OCI-LY7 (cell line): Measurements from ENCODE around the gene CHST10. TPM values are rescaled to one million over a fixed set of nuclear protein-coding genes. Genes with fewer than 3 reads are reported as not detected.

Source experiments
- BruUV-seq: library from RNA; stranded (reverse); fragments of 400-500 nt; replicated peaks from 2 replicates; lab custom pipeline; 2021; lab: Mats Ljungman, UMichigan
- CTCF ChIA-PET: fragments of 300-600 bp; sonication (Branson Sonifier 250); formaldehyde crosslinking; loops from one replicate; lab custom pipeline; 2022; ENCODE audit warnings: antibody characterized with exemption; ENCODE audit not compliant: unreplicated experiment; lab: Charles Lee
- POLR2A ChIA-PET: fragments of 300-600 bp; sonication (Branson Sonifier 250); formaldehyde crosslinking; loops from one replicate; lab custom pipeline; 2022; ENCODE audit warnings: antibody characterized with exemption; lab: Charles Lee
- DNase-seq: peaks from one replicate; pipeline ENCODE4 v3.0.0-alpha.2; 2015; ENCODE audit warnings: low spot score
- H2AFZ ChIP-seq: fragments of 200-600 bp; sonication (generic), shearing (Covaris generic); 2 replicates; pipeline ENCODE4 v1.6.1; 2014; ENCODE audit warnings: mild to moderate bottlenecking, antibody characterized with exemption, low read length, moderate library complexity
- H3K27ac ChIP-seq: fragments of 200-600 bp; sonication (generic); 2 replicates; pipeline ENCODE4 v1.5.1; 2014; ENCODE audit warnings: mixed run types, low read depth, mild to moderate bottlenecking, moderate library complexity, low read length, inconsistent platforms; ENCODE audit not compliant: poor library complexity, severe bottlenecking
- H3K36me3 ChIP-seq: fragments of 200-600 bp; sonication (generic); 2 replicates; pipeline ENCODE4 v1.6.1; 2014; ENCODE audit warnings: mild to moderate bottlenecking, antibody characterized with exemption, low read length, moderate library complexity, mixed read lengths; ENCODE audit not compliant: insufficient read depth
- H3K4me1 ChIP-seq: fragments of 200-600 bp; sonication (generic); 2 replicates; pipeline ENCODE4 v1.5.1; 2014; ENCODE audit warnings: mild to moderate bottlenecking, low read length; ENCODE audit not compliant: insufficient read depth, poor library complexity, severe bottlenecking
- H3K4me2 ChIP-seq: fragments of 200-600 bp; sonication (generic); 2 replicates; pipeline ENCODE4 v1.6.1; 2014; ENCODE audit warnings: mild to moderate bottlenecking, low read length
- H3K4me3 ChIP-seq: fragments of 200-600 bp; sonication (generic); 2 replicates; pipeline ENCODE4 v1.5.1; 2014; ENCODE audit warnings: mild to moderate bottlenecking, low read depth, low read length; ENCODE audit not compliant: poor library complexity, severe bottlenecking
- H3K79me2 ChIP-seq: fragments of 200-600 bp; sonication (generic); 2 replicates; pipeline ENCODE4 v1.6.1; 2016; ENCODE audit warnings: low read depth, mild to moderate bottlenecking, low read length, moderate library complexity, mixed read lengths; ENCODE audit not compliant: insufficient read depth
- H3K9me2 ChIP-seq: fragments of 200-600 bp; sonication (generic); 2 replicates; pipeline ENCODE4 v1.6.1; 2016; ENCODE audit warnings: mild to moderate bottlenecking, low read length, mixed read lengths; ENCODE audit not compliant: insufficient read depth
- H3K9me3 ChIP-seq: fragments of 200-600 bp; sonication (generic); 2 replicates; pipeline ENCODE4 v1.6.1; 2014; ENCODE audit warnings: mild to moderate bottlenecking, mixed run types, low read length, mixed read lengths
- H4K20me1 ChIP-seq: fragments of 200-600 bp; sonication (generic); 2 replicates; pipeline ENCODE4 v1.6.1; 2014; ENCODE audit warnings: mild to moderate bottlenecking, antibody characterized with exemption, low read length, moderate library complexity, mixed read lengths; ENCODE audit not compliant: insufficient read depth
- CTCF ChIP-seq: fragments of 200-600 bp; sonication (generic); conservative IDR thresholded peaks from 2 replicates; pipeline ENCODE4 v1.5.1; 2014; ENCODE audit warnings: mild to moderate bottlenecking, antibody characterized with exemption, low read length, moderate library complexity, mixed read lengths
- EZH2phosphoT487 ChIP-seq: fragments of 200-600 bp; sonication (generic); IDR thresholded peaks from 2 replicates; pipeline ENCODE4 v1.6.1; 2018; ENCODE audit warnings: low read depth, borderline replicate concordance, mild to moderate bottlenecking, mixed run types, antibody characterized with exemption, low read length, moderate library complexity, mixed read lengths
- intact Hi-C: fragments of 100-400 bp; cut with micrococcal nuclease; formaldehyde crosslinking; loops from one replicate; pipeline ENCODE4 v1.10.0; 2022; ENCODE audit not compliant: unreplicated experiment
- total RNA-seq, 2 experiments: library from RNA; depleted of rRNA in 1 of 2; stranded (reverse); fragments of >200 nt in 1 of 2; shearing (Covaris generic) in 1 of 2; gene quantifications; 2 replicates each; pipeline ENCODE4 v1.2.3, GENCODE V29; 2014 to 2022

The CHST10 gene
- total RNA-seq, 2 experiments from 2014 or later = 15.0 to 19.1 TPM

GRCh38 chr2:100446696-100447095, 29.2 kb upstream of the CHST10 start:
- CTCF ChIA-PET = no interaction called here
- POLR2A ChIA-PET = no interaction called here
- DNase-seq = no peak
- Histone ChIP-seq H3K79me2 (no peaks in the 10 kb centered on the region), H3K27ac (no peak overlapping the region), H2AFZ (no peak overlapping the region), H3K9me2 (no peaks in the 10 kb centered on the region; the same call in 1 of the 2 replicates), H3K36me3 (no peaks in the 10 kb centered on the region), H3K9me3 (0 out of 2 replicates have a peak, but pooled peaks cover 5% of the 10 kb centered on the region), H4K20me1 (no peaks in the 10 kb centered on the region), H3K4me1 (no peaks in the 10 kb centered on the region), H3K4me3 (no peak overlapping the region), H3K4me2 (no peak overlapping the region)
- intact Hi-C loops = no loop called here
- BruUV-seq = no TSS peak
- no peak for TF ChIP-seq CTCF
- no peak for TF ChIP-seq EZH2phosphoT487

- intact Hi-C loops = no loop called here
- BruUV-seq = no TSS peak
Observed at GRCh38 chr2:100437751-100438150, 20.3 kb upstream of the CHST10 start.

More at GRCh38 chr2:100437751-100438150, 20.3 kb upstream of the CHST10 start:
- Histone ChIP-seq H3K4me2 (no peak overlapping the region), H3K79me2 (no peaks in the 10 kb centered on the region), H3K36me3 (no peaks in the 10 kb centered on the region), H3K27ac (no peak overlapping the region), H3K9me2 (no peaks in the 10 kb centered on the region), H3K4me3 (no peak overlapping the region), H4K20me1 (no peaks in the 10 kb centered on the region), H2AFZ (no peak overlapping the region), H3K4me1 (no peaks in the 10 kb centered on the region), H3K9me3 (no peaks in the 10 kb centered on the region)
- ChIA-PET POLR2A (interaction anchor here (0.6 kb wide), 1 partner anchor 555 kb away, joined by 3 read pairs; no protein-coding TSS in a partner anchor), CTCF (no interaction called here)
- DNase-seq = no peak
- TF ChIP-seq EZH2phosphoT487 (no peak), CTCF (no peak)
